Measurements from ENCODE around the gene IL20. TPM values are rescaled to one million over a fixed set of nuclear protein-coding genes. Genes with fewer than 3 reads are reported as not detected.

IL20 gene
- total and polyA plus RNA-seq, 4 donors, result 0.11 to 0.12 TPM; not detected in 2

DNA sequence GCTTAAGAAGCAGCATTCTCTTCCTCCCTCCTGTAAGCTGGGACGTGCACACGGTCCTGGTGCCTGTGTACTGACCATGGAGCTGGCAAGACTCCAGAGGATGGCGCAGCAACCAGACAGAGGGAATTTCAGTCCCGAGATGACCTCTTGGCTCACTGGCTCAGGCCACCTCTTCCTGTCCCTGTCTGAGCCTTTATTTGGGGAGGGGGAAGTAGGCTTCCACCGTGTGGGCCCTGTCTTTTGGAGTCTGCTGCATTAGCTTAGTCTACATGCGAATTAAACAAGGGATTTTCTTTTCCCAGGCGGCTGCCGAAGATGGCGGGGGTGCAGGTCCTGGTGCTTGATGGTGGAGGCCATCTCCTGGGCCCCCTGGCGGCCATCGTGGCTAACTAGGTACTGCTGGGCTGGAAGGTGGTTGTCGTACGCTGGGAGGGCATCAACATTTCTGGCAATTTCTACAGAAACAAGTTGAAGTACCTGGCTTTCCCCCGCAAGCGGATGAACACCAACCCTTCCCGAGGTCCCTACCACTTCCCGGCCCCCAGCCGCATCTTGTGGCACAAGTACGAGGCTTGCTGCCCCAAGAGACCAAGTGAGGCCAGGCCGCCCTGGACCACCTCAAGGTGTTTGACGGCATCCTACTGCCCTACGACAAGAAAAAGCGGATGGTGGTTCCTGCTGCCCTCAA lies 42.0 kb downstream of the IL20 start:
- H3K36me3 ChIP-seq (ENCODE audit: control insufficient read depth in 4 of 4, insufficient read depth in 4 of 4, low read length in 4 of 4), result no peaks in the 10 kb centered on the region
- ATAC-seq (ENCODE audit: insufficient read depth, low FRiP score), result no peak
- 85 to 91% methylated on average over 23 of the region's 23 CpGs for WGBS, 2 donors
- peaks cover 0 to 19% (median 11%) of the 10 kb centered on the region in 3 donors for H3K27me3 ChIP-seq (ENCODE audit: control insufficient read depth in 3 of 3, insufficient read depth in 3 of 3, low read length in 2 of 3)
- DNase-seq, result no peak
- no peaks in the 10 kb centered on the region for H3K9me3 ChIP-seq (ENCODE audit: control insufficient read depth in 4 of 4, insufficient read depth in 3 of 4, low read length in 3 of 4)
- H3K4me3 ChIP-seq, result no peak overlapping the region
- H3K4me1 ChIP-seq (ENCODE audit: control insufficient read depth in 5 of 5, insufficient read depth in 5 of 5, low read length in 5 of 5), result peaks cover 0 to 9% (median 4%) of the 10 kb centered on the region in 5 donors
- no peak overlapping the region for H3K27ac ChIP-seq (ENCODE audit: low read depth in 1 of 2, low read length in 1 of 2)
- TF ChIP-seq, protein P1, sequence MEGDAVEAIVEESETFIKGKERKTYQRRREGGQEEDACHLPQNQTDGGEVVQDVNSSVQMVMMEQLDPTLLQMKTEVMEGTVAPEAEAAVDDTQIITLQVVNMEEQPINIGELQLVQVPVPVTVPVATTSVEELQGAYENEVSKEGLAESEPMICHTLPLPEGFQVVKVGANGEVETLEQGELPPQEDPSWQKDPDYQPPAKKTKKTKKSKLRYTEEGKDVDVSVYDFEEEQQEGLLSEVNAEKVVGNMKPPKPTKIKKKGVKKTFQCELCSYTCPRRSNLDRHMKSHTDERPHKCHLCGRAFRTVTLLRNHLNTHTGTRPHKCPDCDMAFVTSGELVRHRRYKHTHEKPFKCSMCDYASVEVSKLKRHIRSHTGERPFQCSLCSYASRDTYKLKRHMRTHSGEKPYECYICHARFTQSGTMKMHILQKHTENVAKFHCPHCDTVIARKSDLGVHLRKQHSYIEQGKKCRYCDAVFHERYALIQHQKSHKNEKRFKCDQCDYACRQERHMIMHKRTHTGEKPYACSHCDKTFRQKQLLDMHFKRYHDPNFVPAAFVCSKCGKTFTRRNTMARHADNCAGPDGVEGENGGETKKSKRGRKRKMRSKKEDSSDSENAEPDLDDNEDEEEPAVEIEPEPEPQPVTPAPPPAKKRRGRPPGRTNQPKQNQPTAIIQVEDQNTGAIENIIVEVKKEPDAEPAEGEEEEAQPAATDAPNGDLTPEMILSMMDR (IDR thresholded peaks at IDR 0.05; ENCODE audit: control extremely low read depth, extremely low read depth), result no peak
- H3K9ac ChIP-seq (ENCODE audit: insufficient read depth in 1 of 2, low read length in 2 of 2), result no peak overlapping the region

DNA sequence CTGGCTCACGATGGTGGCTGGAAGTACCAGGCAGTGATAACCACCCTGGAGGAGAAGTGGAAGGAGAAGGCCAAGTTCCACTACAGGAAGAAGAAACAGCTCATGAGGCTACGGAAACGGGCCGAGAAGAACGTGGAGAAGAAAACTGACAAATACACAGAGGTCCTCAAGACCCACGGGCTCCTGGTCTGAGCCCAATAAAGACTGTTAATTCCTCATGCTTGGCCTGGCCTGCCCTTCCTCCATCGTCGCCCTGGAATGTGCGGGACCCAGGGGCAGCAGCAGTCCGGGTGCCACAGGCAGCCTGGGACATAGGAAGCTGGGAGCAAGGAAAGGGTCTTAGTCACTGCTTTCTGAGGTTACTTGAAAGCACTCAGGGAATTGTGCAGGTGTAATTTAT lies 42.6 kb downstream of the IL20 start:
- H3K27ac ChIP-seq (ENCODE audit: low read depth in 1 of 2, low read length in 1 of 2), result no peak overlapping the region
- H3K9me3 ChIP-seq (ENCODE audit: control insufficient read depth in 4 of 4, insufficient read depth in 3 of 4, low read length in 3 of 4), result no peaks in the 10 kb centered on the region
- H3K4me3 ChIP-seq, result no peak overlapping the region
- H3K27me3 ChIP-seq (ENCODE audit: control insufficient read depth in 3 of 3, insufficient read depth in 3 of 3, low read length in 2 of 3), result peaks cover 0 to 23% (median 11%) of the 10 kb centered on the region in 3 donors
- peaks cover 0 to 9% (median 4%) of the 10 kb centered on the region in 5 donors for H3K4me1 ChIP-seq (ENCODE audit: control insufficient read depth in 5 of 5, insufficient read depth in 5 of 5, low read length in 5 of 5)
- TF ChIP-seq, protein P1 (IDR thresholded peaks at IDR 0.05; ENCODE audit: control extremely low read depth, extremely low read depth), result no peak
- DNase-seq, result no peak
- 93 to 96% methylated on average over 10 of the region's 10 CpGs for WGBS, 2 donors
- no peaks in the 10 kb centered on the region for H3K36me3 ChIP-seq (ENCODE audit: control insufficient read depth in 4 of 4, insufficient read depth in 4 of 4, low read length in 4 of 4)
- no peak overlapping the region for H3K9ac ChIP-seq (ENCODE audit: insufficient read depth in 1 of 2, low read length in 2 of 2)
- ATAC-seq (ENCODE audit: insufficient read depth, low FRiP score), result no peak

- WGBS, 2 donors, result 1 to 3% methylated on average over 56 to 69 of the region's 69 CpGs
- ATAC-seq (ENCODE audit: insufficient read depth, low FRiP score) (peak; percentile 84), DNase-seq (peak; percentile 55 to 85 (median 76))
- Histone ChIP-seq H3K4me3 (peak overlapping the region; percentile 27), H3K9me3 (ENCODE audit: control insufficient read depth in 4 of 4, insufficient read depth in 3 of 4, low read length in 3 of 4) (no peaks in the 10 kb centered on the region), H3K4me1 (ENCODE audit: control insufficient read depth in 5 of 5, insufficient read depth in 5 of 5, low read length in 5 of 5) (peaks cover 0 to 9% (median 4%) of the 10 kb centered on the region in 5 donors), H3K9ac (ENCODE audit: insufficient read depth in 1 of 2, low read length in 2 of 2) (no peak overlapping the region), H3K27me3 (ENCODE audit: control insufficient read depth in 3 of 3, insufficient read depth in 3 of 3, low read length in 2 of 3) (peaks cover 0 to 23% (median 11%) of the 10 kb centered on the region in 3 donors), H3K36me3 (ENCODE audit: control insufficient read depth in 4 of 4, insufficient read depth in 4 of 4, low read length in 4 of 4) (no peaks in the 10 kb centered on the region), H3K27ac (ENCODE audit: low read depth in 1 of 2, low read length in 1 of 2) (peak overlapping the region in 1 of 2 donors; percentile 57)
- TF ChIP-seq, protein P1 (IDR thresholded peaks at IDR 0.05; ENCODE audit: control extremely low read depth, extremely low read depth), result no peak
Observed at GRCh38 chr1:206909161-206909882, 43.9 kb downstream of the IL20 start.

Measured in lung (tissue), 12 donors.